Choroid plexus epithelial cell (primary cell): ENCODE results near the gene RHEB.

Experiments
- DNase-seq: peaks from one replicate; pipeline ENCODE4 v3.0.0-alpha.2; 2010; ENCODE audit warnings: low read depth
- H3K4me3 ChIP-seq: 2 replicates; pipeline ENCODE4 v1.5.1; 2011; ENCODE audit warnings: low read depth, mild to moderate bottlenecking, control low read depth, low read length, moderate library complexity
- CTCF ChIP-seq: conservative IDR thresholded peaks from 2 replicates; pipeline ENCODE4 v1.5.1; 2011; ENCODE audit warnings: low read depth, mild to moderate bottlenecking, control low read depth, inconsistent platforms, low read length, moderate library complexity

The RHEB gene

DNA sequence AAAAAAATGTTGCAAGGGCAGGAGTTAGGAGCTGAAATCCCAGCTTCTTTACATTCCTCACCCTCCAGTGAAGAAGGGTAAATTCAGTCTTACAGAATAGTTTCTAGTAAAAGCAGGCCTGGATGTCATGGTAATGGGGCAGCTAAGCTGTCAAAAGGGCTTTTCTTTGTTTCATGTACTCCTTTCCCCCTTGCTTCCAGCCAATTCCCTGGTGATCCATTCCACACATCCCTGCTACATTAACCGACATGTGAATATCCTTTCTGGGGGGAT is 36.0 kb downstream of the RHEB start:
- H3K4me3 ChIP-seq = no peak overlapping the region
- TF ChIP-seq CTCF = no peak
- no peak for DNase-seq

GRCh38 chr7:151482883-151483710 is 36.6 kb downstream of the RHEB start:
- no peak overlapping the region for H3K4me3 ChIP-seq
- no peak for TF ChIP-seq CTCF
- no peak for DNase-seq

- no peak overlapping the region for H3K4me3 ChIP-seq
- no peak for DNase-seq
- TF ChIP-seq CTCF = no peak
Observed at GRCh38 chr7:151481650-151482505, 37.8 kb downstream of the RHEB start.

- no peak for DNase-seq
- H3K4me3 ChIP-seq = no peak overlapping the region
- TF ChIP-seq CTCF = no peak
Observed at GRCh38 chr7:151477867-151478266, 41.8 kb downstream of the RHEB start.

DNA sequence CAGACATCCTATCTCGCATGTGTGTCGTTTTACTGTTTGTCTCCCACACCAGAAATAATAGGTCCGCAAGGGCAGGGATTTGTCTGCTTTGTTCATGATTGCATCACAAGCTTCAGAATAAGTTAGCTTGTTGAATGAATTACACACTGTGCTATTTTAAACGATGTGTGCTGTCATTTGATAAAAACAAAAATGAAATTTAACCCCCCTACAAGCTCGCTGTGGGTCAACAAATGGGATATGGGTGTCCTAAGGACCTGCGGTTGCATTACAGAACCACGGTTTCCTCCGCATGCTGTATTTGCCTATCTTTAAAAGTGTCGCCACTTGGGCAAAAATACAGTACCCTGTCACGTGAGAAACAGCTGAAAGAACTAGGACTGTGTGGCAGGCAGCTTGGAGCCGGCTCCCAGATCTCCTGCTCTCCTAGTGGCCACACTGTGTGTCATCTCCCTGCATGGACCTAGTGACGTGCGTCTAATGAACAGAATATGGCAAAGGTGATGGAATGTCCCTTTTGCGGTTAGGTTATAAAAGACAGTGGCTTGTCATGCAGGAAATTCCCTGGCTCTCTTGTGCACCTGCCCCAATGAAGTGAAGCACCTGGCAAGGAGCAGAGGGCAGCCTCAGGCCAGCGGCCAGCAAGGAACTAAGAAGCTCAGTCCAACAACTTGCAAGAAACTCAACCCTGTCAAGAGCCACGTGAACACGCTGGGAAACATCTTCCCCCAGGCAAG is 46.9 kb downstream of the RHEB start:
- peak; percentile 57 for DNase-seq
- TF ChIP-seq CTCF = no peak
- H3K4me3 ChIP-seq = no peak overlapping the region

DNA sequence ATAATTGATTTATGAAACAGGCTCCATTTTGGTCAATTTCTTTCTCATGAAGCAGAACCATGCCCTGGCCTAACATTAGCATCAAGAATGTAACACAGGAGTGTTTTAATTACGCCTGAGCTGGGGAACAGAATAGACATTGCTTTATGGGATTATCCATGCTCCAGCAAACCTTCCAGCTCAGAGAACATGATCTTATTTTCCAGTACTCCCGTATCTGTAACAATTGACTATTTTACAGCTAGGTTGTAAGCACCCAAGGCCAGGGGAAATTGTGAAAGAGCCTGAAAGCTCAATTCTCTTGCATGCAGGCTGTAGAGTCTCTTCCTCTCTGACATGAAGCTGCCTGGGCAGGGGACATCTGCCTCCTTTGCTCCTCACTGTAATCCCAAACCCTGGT is 49.0 kb downstream of the RHEB start:
- no peak for DNase-seq
- H3K4me3 ChIP-seq = no peak overlapping the region
- no peak for TF ChIP-seq CTCF
